Mammary epithelial cell (primary cell): ENCODE measurements around the gene LCP1.

Experiments
- CTCF ChIP-seq, 2 donors: IDR thresholded peaks in 1 of 2; conservative IDR thresholded peaks in 1 of 2; 2 replicates each; pipeline ENCODE4 v1.5.1; 2011 to 2012; ENCODE audit warnings: inconsistent platforms in 2 of 2, low read length in 2 of 2, mild to moderate bottlenecking in 2 of 2, control low read depth in 1 of 2, low read depth in 1 of 2; ENCODE audit not compliant: insufficient read depth in 1 of 2; ENCODE audit errors: extremely low read depth in 1 of 2
- EZH2 ChIP-seq: IDR thresholded peaks from 2 replicates; pipeline ENCODE4 v1.6.1; 2012; ENCODE audit warnings: low read length, inconsistent platforms, borderline replicate concordance

DNA sequence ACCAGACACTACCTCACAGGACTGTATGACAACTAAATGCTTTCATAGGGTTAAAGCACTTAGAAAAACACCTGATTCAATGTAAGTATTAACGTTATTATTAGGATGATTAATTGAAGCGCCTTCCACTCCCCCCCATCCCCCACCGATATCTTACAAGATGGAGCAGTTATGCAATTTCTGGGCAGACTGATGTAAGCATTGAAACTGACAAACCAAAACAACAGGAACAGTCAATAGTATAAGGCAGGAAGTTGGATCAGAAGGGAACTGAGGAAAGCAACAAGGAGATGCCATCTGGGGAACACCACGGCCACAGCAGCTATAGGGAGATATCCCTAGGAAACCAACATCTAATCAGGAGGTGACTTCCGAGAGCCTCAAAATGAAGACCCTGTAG lies 3.8 kb downstream of the LCP1 start:
- TF ChIP-seq CTCF (conservative IDR thresholded peaks at IDR 0.05 in 1 of 2, IDR thresholded peaks at IDR 0.05 in 1 of 2; ENCODE audit: extremely low read depth in 1 of 2, insufficient read depth in 1 of 2, low read depth in 1 of 2, low read length in 2 of 2), result no peak
- TF ChIP-seq EZH2, result no peak
